Measurements from ENCODE around the gene BCL6. TPM values are rescaled to one million over a fixed set of nuclear protein-coding genes. Genes with fewer than 3 reads are reported as not detected.

The BCL6 gene
- total RNA-seq, 4 donors from 2014 or later: 223 to 363 (median 292) TPM

DNA sequence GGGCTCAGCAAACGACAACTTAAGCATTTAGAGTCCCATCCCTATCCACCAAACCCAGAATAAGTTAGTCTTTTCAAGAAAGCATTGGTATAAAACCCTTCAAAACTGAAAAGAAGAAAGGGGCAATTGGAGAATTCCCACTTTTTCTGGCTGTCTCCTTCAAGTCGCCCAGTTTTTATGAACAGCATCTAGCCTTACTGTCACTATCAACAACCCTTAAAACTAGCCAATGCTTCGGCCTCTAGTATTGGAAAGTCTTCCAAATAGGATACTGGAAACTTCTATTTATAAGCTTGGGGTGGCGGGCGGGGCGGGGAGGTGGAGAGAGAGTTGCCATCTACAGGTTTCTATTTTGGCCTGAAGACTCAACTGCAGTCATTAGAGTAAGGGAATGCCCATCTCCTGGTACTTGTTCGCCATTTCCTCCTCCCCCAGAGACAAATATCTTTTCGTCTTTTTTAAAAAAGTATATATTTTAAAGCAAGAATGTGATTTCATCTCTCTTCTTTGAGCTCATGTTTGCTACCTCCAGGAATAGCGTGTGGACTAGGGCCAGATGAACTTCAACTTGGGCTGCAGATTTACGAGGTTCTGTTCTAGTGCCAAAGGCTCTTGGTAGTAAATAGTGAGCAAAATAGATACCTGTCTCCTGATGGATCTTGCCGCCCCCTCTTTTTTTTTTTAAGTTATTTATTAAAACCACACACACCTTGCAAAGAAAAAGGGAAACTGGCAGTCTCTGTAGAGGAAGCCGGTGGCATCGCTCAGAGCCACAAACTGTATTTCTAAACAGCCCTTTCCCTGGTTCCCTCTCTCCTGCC lies 2.7 kb downstream of the BCL6 start:
- DNase-seq (peak; percentile 73 to 83), ATAC-seq (peak; percentile 6 to 14)
- H3K9me3 ChIP-seq: no peaks in the 10 kb centered on the region
- in situ Hi-C loops (cut with MboI; ENCODE audit: low sequenced_read_pairs in 4 of 4) (loop anchor here (10.0 to 25.0 kb wide), 15 partner anchors 232 to 1402 kb away; partner anchors contain the start of gene LPP (in 1 of the 4)), intact Hi-C loops (cut with DNase I; ENCODE audit: low total_unique reads) (loop anchor here (1.0 to 10.0 kb wide), 4 partner anchors 524 to 842 kb away; no protein-coding TSS in a partner anchor)
- peak overlapping the region; percentile 95 to 100 (median 98) for H3K27ac ChIP-seq
- no peaks in the 10 kb centered on the region for H3K27me3 ChIP-seq
- peak overlapping the region; percentile 70 to 94 (median 88) for H3K4me3 ChIP-seq
- H3K36me3 ChIP-seq: no peaks in the 10 kb centered on the region
- peaks cover 8 to 10% of the 10 kb centered on the region in 2 donors for H3K4me1 ChIP-seq
- TF ChIP-seq POLR2A (IDR thresholded peaks at IDR 0.05): peak; percentile 90 to 93
- peak in 1 of 5 experiments; percentile 10 for TF ChIP-seq CTCF (IDR thresholded peaks at IDR 0.05 in 4 of 5, conservative IDR thresholded peaks at IDR 0.05 in 1 of 5)

DNA sequence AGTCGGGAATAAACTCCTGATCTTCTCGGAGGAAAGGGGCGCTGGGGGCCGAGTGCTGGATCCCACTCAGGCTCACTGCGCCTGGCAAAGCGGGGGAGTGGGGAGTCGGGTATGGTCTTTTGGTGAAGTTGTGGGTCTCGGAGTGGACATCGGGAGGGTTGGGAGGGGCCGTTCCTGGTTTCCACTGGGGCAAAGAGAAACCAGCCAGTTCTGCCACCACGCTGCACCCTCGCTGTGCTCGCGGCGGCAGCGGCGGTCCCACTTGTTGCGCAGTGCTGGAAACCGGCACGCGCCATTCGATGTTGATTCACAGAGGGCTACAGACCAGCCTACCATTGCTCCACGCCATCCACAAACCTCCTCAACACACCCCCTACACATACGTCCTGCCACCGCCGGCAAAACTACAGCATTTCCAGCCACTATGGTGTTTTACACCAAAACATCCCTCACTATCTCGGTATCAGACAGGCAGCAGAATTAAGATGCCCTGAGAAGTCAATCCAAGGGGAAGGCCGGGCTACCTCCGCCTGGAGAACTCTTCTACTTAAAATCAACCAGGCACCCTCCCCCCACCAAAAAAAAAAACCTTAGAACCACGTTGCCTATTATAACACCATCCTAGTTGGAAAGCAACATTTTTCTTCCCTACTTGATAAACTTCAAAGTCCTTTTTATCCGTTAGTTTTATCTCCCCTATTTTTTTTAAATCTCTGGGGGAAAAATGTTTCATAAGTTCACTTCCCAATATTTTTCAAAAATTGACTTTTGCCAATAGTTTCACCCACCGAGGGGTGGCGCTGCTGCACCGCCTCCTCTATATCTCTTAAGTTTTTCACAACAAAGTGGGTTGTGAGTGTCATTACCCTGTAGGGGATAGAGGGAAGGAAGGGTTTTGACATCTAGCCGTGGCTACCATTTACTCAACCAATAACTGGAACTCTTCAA lies 3.6 kb downstream of the BCL6 start:
- TF ChIP-seq POLR2A (IDR thresholded peaks at IDR 0.05) (peak; percentile 61 to 63), CTCF (IDR thresholded peaks at IDR 0.05 in 4 of 5, conservative IDR thresholded peaks at IDR 0.05 in 1 of 5) (peak; percentile 87 to 94 (median 88))
- in situ Hi-C loops (cut with MboI; ENCODE audit: low sequenced_read_pairs in 4 of 4) (loop anchor here (10.0 to 25.0 kb wide), 15 partner anchors 233 to 1403 kb away; partner anchors contain the start of gene LPP (in 1 of the 4)), intact Hi-C loops (cut with DNase I; ENCODE audit: low total_unique reads) (loop anchor here (1.0 to 10.0 kb wide), 7 partner anchors 479 to 1113 kb away; no protein-coding TSS in a partner anchor)
- ATAC-seq: peak; percentile 24 to 27
- Histone ChIP-seq H3K27ac (peak overlapping the region; percentile 95 to 100 (median 98)), H3K27me3 (no peaks in the 10 kb centered on the region), H3K4me1 (peaks cover 8 to 9% of the 10 kb centered on the region in 2 donors), H3K36me3 (no peaks in the 10 kb centered on the region), H3K9me3 (no peaks in the 10 kb centered on the region), H3K4me3 (peak overlapping the region; percentile 70 to 94 (median 88))
- peak; percentile 65 to 74 for DNase-seq

- DNase-seq (peak; percentile 67 to 74), ATAC-seq (no peak)
- in situ Hi-C loops (cut with MboI; ENCODE audit: low sequenced_read_pairs in 4 of 4): loop anchor here (10.0 to 25.0 kb wide), 15 partner anchors 234 to 1404 kb away; partner anchors contain the start of gene LPP (in 1 of the 4)
- Histone ChIP-seq H3K4me3 (peak overlapping the region; percentile 70 to 94 (median 88)), H3K36me3 (peaks cover 0 to under 1% of the 10 kb centered on the region in 2 donors), H3K4me1 (peaks cover 18% of the 10 kb centered on the region in 2 donors), H3K27me3 (no peaks in the 10 kb centered on the region), H3K9me3 (no peaks in the 10 kb centered on the region), H3K27ac (peak overlapping the region; percentile 95 to 100 (median 98))
- intact Hi-C loops (cut with DNase I; ENCODE audit: low total_unique reads): loop anchor here (2.0 to 10.0 kb wide), 6 partner anchors 480 to 1114 kb away; no protein-coding TSS in a partner anchor
- TF ChIP-seq CTCF (IDR thresholded peaks at IDR 0.05 in 4 of 5, conservative IDR thresholded peaks at IDR 0.05 in 1 of 5) (peak; percentile 91 to 99 (median 96)), POLR2A (IDR thresholded peaks at IDR 0.05) (peak in 1 of 2 donors; percentile 2)
Observed at GRCh38 chr3:187740421-187741399, 4.6 kb downstream of the BCL6 start.
